SK-N-SH treated with all-trans-retinoic acid at 6 μM for 48 hours (cell line): ENCODE data around the gene POLR3F.

Source experiments
- ARNTL ChIP-seq: fragments of 450-650 bp; formaldehyde crosslinking; IDR thresholded peaks from 2 replicates; pipeline ENCODE4 v1.5.0; 2020; ENCODE audit warnings: low read depth, mild to moderate bottlenecking, moderate library complexity, borderline replicate concordance
- CSDC2 ChIP-seq: fragments of 250-450 bp; sonication (Bioruptor Pico); IDR thresholded peaks from 2 replicates; pipeline ENCODE4 v1.5.0; 2020; ENCODE audit warnings: mild to moderate bottlenecking, moderate library complexity
- ISL1 ChIP-seq: fragments of 250-450 bp; sonication (Bioruptor Pico); IDR thresholded peaks from 2 replicates; pipeline ENCODE4 v2.1.2; 2022; ENCODE audit warnings: mild to moderate bottlenecking, moderate library complexity
- PPARA ChIP-seq: fragments of 250-450 bp; sonication (Bioruptor Pico); IDR thresholded peaks from 2 replicates; pipeline ENCODE4 v1.5.0; 2020; ENCODE audit warnings: mild to moderate bottlenecking, borderline replicate concordance
- ZFP30 ChIP-seq: fragments of 450-650 bp; formaldehyde crosslinking; IDR thresholded peaks from 2 replicates; pipeline ENCODE4 v1.5.0; 2022; ENCODE audit warnings: mild to moderate bottlenecking, moderate library complexity
- TF ChIP-seq, protein P1 (sequence below): fragments of 250-450 bp; sonication (Bioruptor Pico); IDR thresholded peaks from 2 replicates; pipeline ENCODE4 v1.5.0; 2020; ENCODE audit warnings: mild to moderate bottlenecking, moderate library complexity

DNA sequence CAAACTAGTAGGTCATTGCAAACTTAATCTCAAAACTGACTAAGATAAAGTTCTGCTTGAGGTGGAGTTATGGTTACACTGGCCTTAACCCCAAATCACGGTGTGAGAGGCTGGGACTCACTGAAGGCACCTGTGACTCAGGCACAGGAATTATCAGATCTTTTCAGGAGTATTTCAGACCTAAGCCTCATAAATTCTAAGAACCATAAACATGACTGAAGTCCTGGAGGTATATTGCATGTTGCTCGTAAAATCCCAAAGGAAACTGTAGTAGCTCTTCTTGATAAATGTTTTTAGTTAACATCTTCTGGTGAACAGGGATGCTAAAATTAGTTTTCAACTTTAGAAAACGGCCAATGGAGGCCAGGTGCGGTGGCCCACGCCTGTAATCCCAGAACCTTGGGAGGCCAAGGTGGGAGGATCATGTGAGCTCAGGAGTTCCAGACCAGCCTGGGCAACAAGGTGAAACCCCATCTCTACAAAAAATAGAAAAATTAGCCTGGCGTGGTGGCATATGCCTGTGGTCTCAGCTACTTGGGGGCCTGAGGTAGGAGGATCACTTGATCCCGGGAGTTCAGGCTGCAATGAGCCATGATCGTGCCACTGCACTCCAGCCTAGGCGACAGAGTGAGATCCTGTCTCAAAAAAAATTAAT lies 36.9 kb upstream of the POLR3F start:
- no peak for TF ChIP-seq ARNTL
- no peak for TF ChIP-seq PPARA (CRISPR knock-in tag)
- no peak for TF ChIP-seq ISL1
- TF ChIP-seq, protein P1, sequence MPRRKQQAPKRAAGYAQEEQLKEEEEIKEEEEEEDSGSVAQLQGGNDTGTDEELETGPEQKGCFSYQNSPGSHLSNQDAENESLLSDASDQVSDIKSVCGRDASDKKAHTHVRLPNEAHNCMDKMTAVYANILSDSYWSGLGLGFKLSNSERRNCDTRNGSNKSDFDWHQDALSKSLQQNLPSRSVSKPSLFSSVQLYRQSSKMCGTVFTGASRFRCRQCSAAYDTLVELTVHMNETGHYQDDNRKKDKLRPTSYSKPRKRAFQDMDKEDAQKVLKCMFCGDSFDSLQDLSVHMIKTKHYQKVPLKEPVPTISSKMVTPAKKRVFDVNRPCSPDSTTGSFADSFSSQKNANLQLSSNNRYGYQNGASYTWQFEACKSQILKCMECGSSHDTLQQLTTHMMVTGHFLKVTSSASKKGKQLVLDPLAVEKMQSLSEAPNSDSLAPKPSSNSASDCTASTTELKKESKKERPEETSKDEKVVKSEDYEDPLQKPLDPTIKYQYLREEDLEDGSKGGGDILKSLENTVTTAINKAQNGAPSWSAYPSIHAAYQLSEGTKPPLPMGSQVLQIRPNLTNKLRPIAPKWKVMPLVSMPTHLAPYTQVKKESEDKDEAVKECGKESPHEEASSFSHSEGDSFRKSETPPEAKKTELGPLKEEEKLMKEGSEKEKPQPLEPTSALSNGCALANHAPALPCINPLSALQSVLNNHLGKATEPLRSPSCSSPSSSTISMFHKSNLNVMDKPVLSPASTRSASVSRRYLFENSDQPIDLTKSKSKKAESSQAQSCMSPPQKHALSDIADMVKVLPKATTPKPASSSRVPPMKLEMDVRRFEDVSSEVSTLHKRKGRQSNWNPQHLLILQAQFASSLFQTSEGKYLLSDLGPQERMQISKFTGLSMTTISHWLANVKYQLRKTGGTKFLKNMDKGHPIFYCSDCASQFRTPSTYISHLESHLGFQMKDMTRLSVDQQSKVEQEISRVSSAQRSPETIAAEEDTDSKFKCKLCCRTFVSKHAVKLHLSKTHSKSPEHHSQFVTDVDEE (CRISPR knock-in tag) = no peak
- TF ChIP-seq ZFP30 (CRISPR knock-in tag) = no peak
- no peak for TF ChIP-seq CSDC2 (CRISPR knock-in tag)
